HG02885 (cell line): Measurements from ENCODE around the gene PRSS27.
"Not testable (repeated sequence)": the region's sequence is repeated elsewhere in the genome, so short reads cannot be mapped to it uniquely, and the experiment has no call there.

Experiments used
- ATAC-seq: cut with Tn5 transposase; IDR thresholded peaks from one replicate; pipeline ENCODE4 v1.9.1; 2021; ENCODE audit warnings: mild to moderate bottlenecking; ENCODE audit not compliant: unreplicated experiment, poor library complexity

Gene PRSS27

DNA sequence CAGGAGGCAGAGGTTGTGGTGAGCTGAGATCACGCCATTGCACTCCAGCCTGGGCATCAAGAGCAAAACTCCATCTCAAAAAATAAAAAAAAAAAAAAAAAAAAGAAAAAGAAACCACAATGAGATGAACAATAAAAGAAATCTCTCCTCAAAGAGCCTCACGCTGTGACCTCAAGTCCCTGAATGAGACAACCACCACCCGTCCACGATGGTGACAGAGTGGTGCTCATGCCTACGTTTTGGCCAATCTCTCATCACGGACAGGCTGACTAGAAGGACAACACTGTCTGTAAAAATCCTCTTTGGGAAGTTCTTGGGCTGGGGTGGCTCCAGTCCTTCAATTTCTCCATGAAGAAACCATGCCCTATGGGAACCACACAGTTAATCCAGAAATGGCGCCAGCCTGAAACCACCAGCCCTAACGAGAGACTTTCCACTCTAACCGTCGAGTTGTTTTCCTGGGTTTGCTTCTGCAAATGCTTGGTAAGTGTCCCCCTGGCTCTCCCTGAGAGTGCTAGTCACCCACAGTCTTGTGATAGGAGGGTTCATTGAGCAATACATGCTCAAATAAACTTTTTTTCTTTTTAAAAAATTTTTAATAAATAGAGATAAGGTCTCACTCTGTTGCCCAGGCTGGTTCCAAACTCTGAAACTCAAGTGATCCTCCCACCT is 15.0 kb upstream of the PRSS27 start:
- no peak for ATAC-seq

DNA sequence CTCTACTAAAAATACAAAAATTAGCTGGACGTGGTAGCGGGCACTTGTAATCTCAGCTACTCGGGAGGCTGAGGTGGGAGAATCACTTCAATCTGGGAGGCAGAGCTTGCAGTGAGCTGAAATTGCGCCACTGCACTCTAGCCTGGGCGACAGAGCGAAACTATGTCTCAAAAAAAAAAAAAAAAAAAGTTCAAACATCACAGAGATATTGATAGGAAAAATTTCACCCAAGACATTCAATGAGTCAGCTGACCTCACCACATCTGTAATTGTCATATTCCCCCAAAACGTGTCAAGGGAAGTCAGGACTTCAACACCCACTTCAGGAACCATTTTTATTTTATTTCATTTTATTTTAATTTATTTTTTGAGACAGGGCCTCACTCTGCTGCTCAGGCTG is 8.0 kb upstream of the PRSS27 start:
- ATAC-seq: no peak

DNA sequence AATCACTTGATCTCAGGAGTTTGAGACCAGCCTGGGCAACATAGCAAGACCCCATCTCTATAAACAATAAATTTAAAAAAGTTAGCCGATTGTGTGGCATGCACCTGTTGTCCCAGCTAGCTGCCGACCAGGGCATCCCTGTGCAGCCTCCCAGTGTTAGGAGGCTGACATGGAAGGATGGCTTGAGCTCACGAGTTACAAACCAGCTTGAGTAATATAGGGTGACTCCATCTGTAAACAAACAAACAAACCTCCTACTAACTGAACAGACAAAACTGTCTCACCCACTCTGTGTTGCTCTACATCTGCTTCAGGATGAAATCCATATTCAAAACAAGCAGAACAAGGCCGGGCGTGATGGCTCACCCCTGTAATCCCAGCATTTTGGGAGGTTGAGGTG is 6.9 kb upstream of the PRSS27 start:
- no peak for ATAC-seq

DNA sequence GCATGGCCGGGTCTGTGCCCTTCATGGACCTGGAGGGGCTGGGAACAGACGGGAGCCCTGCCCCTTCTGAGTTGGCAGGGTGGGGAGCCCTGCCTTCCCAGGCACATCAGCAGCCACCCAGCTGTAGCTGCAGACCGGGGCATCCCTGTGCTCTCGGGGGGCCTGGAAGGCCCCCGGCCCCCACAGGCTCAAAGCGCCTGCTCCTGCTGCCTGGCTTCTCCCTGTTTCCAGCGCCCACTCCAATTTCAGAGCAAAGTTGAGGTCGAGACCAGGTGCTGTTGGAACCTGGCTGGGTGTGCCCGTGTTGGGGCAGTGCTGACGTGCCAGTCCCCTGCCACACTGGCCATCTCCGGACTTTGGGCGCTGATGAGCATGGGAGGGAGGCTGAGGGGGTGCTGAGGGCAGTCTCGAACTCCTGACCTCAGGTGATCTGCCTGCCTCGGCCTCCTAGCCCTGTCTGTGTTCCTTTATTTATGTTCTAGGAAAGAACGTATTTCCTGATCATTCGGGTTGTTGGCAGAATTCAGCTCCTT is 4.9 kb upstream of the PRSS27 start:
- ATAC-seq: no peak

DNA sequence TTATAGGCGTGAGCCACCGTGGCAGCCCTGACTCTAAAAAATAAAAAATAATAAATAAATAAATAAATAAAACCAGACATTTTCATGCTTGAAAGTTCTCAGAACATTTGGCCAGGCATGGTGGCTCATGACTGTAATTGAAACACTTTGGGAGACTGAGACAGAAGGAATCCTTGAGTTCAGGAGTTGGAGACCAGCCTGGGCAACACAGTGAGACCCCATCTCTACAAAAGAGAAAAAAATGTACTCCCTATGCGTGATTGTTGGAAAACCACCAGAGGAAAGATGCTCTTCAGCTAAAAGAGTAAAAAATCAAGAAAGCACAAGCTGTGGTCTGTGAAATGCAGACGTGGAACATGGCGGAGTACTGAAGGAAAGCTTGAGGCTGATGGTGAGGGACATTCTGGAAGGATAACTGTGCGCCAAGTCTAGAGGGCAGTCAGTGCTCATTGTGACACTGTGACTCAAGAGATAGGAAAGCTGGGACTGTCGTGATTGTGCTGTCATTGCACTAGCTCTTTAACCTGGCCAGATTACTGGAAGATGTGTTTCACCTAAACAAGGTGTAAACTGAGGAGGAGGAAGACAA is 4.2 kb upstream of the PRSS27 start:
- ATAC-seq: no peak

DNA sequence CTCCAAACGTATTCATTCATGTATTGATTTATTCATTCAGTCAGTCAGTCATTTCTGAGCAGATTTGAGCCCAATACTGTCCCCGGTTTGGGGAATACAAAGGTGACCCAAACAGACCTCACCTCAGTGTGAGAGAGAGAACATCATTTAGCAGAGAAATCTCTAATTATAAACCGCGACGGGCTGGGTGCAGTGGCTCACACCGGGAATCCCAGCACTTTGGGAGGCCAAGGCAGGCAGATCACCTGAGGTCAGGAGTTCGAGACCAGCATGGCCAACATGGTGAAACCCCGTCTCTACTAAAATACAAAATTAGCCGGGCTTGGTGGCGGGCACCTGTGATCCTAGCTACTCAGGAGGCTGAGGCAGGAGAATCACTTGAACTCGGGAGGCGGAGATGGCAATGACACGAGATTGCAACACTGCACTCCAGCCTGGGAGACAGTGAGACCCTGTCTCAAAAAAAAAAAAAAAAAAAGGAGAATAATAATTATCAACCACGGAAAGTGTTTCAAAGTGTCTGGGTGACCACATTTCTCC is 1.7 kb upstream of the PRSS27 start:
- ATAC-seq: not testable (repeated sequence)

DNA sequence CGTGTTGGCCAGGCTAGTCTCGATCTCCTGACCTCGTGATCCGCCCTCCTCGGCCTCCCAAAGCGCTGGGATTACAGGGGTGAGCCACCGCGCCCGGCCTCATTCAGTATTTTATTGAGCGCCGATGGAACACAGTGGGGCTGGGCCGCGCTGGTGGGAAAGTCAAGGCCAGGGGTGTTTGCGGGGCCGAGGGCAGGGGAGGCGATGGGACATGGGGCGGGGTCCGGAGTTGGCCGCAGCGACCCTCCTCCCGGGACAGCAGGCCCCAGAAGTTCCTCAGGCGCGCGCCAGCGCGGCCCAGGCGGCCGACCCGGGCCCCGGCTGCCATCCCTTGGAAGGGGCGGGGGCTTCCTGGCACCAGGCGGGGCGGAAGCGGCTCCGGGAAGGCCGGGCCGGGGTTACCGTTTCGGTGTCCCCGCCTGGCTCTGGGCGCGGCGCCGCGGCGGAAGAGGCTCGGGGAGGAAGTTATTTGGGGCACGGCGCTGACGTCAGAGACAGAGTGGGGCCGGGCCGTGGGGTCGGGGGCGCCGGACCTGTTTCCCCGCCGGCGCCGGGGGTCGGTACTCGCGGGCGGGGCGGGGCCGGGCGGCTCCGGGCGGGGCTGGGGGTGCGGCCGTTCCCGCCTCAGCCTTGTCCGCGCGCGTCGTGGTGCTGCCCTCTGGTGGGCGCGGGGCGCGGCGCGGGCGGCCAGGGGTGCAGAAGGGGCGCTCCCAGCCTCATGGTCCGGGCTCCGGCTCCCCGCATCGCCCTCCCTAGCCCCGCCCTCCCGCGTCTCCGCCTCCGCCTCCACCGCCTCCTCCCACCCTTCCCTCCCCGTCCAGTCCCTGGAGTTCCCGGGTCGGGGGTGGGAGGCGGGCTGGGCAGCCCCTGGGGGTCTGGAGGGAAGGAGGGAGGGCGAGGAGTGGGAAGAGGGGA is 952 bp upstream of the PRSS27 start:
- peak; percentile 83 for ATAC-seq

DNA sequence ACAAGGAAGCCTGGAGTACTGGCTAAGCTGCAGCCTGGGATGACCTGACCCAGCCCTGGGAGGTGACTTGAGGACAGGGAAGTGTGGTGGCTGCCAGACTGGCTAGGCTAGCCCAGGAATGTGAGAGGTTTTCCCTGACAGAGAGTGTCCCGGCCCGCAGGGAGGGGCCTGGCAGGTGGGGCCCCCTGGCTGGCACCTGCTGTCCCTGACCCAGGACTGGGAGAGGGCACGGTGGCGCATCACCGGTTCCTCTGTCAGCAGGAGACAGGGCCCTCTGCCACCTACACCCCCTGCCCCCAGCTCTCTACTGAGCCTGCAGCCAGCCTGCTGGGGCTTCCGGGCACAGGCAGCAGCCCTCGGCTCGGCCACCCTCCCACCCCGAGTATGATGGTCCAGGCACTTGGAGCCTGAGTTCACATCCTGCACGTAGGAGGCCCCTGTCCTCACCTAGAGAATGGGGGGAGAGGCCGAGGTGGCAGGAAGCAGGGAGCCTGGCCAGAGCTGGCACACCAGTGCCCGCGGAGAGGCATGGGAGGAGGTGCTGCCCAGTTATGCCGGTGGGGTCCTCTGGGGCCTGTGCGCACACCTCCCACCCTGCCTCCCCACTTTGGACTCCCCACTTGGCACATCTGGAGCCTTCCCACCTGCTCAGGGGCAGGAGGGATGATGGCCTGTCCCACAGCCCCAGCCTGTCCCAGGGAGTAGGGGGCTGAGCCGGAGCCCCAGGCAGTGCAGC is 528 bp downstream of the PRSS27 start:
- ATAC-seq: no peak

DNA sequence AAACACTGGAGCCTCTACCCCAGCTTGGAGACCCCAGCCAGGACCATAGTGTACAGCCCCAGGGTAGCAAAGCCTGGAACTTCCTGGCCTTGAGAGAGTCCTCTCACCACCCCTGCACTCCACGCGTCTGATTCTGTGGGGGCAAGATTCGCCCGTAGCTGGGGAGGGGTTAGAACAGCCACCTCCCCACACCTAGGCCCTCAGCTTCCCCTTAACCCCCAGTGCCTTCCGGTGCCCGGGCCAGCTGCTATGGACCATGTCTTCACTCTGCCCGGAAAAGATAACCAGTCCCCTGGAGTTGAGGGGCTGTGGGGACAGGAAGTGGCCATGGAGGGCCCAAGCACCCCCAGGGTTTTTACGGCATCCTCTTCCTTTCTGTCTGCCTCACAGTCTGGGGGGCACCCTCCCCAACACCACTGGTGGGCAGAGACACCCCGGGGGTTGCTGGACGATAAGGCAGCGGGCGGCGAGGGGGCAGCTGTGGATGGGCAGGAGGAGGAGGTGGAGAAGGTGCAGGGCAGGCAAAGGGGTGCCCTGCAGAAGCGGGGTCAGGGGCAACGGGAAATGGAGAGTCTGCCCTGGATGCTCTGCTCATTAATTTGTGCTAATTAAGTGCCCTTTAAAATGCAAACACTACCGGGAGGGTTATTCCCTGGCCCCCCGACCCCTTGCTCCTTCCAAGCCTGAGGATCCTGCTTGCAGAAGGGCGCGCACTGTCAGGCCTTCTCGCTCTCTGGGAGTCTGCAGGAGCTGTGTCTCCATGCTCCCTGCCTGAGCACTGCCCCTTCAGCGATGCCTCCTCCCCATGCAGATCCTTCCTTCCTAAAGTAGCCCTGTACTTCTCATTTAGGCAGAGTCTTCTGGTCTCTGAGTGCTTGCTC is 2.4 kb downstream of the PRSS27 start:
- ATAC-seq: no peak

DNA sequence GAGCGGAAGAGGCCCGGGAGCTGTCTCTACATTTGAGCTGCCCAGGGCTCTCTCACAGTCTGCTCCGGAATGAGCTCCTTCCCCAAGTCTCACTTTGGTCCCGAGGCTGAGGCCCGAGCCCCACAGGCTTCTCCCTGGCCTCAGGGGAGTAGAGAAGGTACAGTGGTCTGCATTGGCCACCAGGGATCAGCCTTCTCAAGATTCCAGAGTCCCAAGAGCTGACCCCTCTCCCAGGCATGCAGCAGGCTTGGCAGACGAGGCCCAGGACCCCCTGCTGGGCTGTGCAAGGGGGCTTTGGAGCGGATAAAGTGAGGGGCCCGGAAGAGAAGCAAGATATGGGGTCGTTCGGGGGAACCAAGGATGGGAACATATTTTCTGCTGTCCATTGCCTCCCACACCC is 3.1 kb downstream of the PRSS27 start:
- ATAC-seq: no peak

DNA sequence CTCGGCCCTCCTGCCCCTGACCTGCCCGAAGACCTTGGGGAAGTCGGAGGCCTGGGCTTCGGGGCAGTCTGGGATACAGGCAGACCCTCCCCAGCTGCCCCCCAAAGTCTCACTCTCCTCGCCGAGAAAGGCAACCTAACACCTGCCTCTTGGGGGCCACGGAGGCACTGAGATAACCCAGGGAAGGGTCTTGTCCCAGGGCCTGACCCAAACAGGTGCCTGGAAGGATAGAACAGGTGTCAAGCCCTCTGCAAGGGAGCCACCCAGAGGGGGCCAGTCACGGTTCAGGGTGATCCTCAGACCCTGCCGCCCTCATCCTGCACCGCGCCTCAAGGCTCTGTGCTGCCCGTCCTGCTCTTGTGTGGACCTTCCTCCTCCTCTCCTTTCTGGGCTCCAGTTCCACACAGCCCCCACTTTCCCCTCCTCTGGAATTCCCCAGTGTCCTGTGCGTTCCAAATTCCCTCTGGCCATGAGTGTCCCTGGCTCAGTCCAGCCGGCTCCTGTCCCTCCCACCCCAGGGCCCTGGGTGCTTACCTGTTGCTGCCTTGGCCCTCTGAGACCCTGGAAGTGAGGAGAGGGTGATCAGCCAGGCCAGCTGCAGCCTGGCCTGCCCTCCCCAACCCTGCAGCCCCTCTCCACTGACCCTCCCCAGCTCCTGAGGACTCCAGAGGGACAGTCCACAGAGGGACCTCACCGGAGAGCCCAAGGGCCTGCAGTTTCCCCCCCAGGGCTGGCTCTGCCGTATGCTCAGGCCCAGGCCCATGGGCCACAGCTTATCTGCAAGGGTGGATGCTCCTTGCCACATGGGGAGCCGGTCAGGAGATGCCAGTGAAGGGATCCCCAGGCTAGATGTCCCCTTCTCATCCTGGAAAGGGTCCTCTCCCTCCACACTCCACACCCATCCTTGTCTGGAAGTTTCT is 3.8 kb downstream of the PRSS27 start:
- no peak for ATAC-seq

DNA sequence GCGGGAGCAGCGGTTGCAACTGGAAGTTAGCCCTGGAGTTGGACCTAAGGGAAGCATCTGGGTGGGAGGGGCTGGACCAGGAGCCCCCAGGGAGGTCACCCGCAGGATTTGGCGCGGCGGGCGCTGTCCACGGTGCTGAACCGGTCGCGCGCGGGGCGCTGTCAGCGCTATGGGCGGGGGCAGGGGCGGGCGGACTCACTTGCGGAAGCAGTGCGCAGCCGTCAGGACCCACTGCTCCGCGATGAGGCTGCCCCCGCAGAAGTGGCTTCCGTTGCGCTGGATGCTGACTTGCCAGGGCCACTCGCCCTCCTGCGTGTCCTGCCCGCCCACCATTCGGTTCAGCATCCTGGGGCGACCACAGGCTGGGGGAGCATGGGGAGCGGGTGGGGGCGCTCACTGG is 4.5 kb downstream of the PRSS27 start:
- ATAC-seq: no peak

DNA sequence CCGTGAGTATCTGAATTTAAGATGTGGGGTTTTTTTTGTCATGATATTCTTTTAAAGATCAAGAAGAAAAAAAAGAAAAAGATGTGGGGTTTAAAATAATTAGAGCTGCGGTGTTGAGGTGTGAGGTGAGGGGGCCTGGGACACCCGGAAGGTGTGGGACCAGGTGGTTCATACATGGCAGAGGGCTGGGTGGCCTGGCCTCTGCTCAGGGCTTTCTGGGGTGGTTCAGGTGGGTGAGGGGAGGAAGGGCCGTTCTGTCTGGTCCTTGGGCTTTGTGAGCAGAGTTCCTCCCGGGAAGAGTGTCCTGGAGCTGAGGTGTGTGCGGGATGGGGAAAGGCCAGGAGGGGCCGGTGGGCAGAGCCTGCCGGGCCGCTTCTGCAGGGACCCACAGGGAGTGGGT is 5.0 kb downstream of the PRSS27 start:
- no peak for ATAC-seq

DNA sequence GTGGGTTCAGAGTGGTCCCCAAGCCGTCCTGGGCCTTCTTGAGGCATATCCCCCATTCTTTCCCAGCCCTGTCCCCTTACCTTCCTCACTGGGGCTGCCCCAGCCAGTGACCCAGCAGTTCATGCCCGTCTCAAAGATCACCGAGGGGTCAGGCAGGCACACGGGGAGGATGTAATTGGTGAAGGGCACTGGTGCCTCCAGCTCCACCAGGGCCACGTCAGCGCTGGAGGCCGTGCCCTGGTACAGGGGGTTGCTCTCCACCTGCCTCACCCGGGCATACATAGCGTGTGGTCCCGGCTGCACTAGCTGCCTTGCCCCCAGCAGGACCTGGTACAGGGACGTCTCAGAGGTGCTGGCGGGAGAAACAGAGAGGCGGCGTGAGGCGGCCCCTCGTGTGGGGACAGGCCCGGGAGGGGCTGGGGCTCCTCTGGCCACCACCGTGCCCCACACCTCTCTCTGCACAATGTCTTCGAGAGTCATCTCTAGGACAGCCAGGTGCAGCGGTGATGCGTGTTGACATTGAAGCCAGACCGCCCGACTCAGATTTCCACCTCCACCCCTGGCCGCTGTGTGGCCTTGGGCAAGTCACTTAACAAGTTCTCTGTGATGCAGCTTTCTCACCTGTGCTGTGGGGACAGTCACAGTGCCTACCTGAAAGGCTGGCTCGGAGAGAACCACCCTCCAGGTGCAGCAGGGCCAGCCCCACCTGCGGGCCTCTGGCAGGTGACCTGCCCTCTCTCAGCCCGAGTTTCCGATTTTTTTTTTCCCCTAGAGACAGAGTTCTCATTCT is 5.8 kb downstream of the PRSS27 start:
- ATAC-seq: no peak

DNA sequence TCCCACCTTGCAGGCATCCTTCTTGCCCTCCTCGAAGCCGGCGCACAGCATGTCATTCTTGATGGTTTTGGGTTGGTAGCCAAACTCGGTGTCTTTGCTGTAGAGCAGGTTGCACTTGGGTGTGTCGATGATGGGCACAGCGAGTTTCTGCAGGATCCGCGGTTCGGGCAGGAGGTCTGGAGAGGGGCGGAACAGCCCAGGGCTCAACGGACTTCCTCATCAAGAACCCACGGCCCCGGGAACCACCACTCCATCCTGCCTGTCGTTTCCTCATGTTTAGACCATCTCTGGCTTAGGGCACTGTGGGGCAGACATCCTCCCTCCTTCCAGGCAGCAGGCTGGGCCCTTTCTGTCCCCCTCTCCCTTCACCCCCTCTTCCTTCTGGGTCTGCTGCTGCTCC is 6.5 kb downstream of the PRSS27 start:
- ATAC-seq: no peak

DNA sequence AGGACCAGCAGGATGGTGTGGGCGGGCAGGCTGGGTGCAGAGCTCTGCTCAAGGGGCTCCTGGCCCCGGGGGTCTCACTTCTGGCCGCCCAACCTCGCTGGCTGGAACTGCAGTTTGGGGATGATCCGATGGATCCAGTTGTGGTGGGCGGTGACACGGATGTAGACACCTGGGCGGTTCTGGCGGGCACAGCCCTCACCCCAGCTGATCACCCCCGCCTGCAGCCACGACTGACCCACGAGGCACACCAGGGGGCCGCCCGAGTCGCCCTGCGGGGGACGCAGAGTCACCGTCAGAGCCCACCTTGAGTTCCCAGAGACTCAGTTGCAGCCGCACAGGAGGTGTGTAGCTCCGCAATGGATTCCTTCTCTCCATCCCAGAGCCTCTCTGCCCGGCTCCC is 7.5 kb downstream of the PRSS27 start:
- no peak for ATAC-seq

DNA sequence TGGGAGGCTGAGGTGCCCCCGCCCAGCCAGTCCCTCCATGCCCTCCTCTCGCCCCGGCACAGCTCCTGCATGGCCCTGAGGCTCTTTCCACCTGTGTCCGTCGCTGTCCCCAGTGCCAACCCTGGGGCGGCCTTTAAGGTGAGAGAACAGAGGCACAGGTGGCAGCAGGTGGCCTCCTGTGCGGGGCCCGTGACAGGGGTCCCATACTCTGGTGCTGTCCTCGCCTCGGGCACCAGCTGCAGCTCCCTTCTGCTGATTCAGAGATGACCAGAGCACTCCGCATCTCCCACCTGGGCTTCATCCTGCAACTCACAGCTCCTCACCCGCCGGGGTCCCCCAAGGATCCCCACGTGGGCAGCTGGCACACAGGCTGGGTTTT is 8.0 kb downstream of the PRSS27 start:
- no peak for ATAC-seq
